Measurements from ENCODE around the gene MRNIP.
"Not testable (repeated sequence)": the region's sequence is repeated elsewhere in the genome, so short reads cannot be mapped to it uniquely, and the experiment has no call there.

The MRNIP gene

GRCh38 chr5:179837076-179838011 lies 21.3 kb downstream of the MRNIP start:
- no peak for DNase-seq

- peak; percentile 36 to 72 (median 54) for DNase-seq
Measured at GRCh38 chr5:179836225-179837019, 22.2 kb downstream of the MRNIP start.

GRCh38 chr5:179834871-179835270 lies 23.7 kb downstream of the MRNIP start:
- not testable (repeated sequence) for DNase-seq

- DNase-seq, result no peak
Measured at GRCh38 chr5:179834120-179834519, 24.5 kb downstream of the MRNIP start.

- no peak for DNase-seq
Measured at GRCh38 chr5:179833709-179834070, 24.9 kb downstream of the MRNIP start.

GRCh38 chr5:179833056-179833708 lies 25.4 kb downstream of the MRNIP start:
- DNase-seq, result no peak

- no peak for DNase-seq
Measured at GRCh38 chr5:179832039-179832745, 26.4 kb downstream of the MRNIP start.

- no peak for DNase-seq
Measured at GRCh38 chr5:179830818-179831468, 27.7 kb downstream of the MRNIP start.

- DNase-seq, result no peak
Measured at GRCh38 chr5:179829732-179830435, 28.7 kb downstream of the MRNIP start.

- DNase-seq, result no peak
Measured at GRCh38 chr5:179828756-179829421, 29.7 kb downstream of the MRNIP start.

- no peak for DNase-seq
Measured at GRCh38 chr5:179827680-179828079, 30.9 kb downstream of the MRNIP start.

GRCh38 chr5:179825655-179826182 lies 32.9 kb downstream of the MRNIP start:
- DNase-seq, result no peak

- DNase-seq, result no peak
Measured at GRCh38 chr5:179824745-179825112, 33.9 kb downstream of the MRNIP start.

- DNase-seq, result no peak
Measured at GRCh38 chr5:179823937-179824744, 34.5 kb downstream of the MRNIP start.

- DNase-seq, result no peak
Measured at GRCh38 chr5:179822444-179822990, 36.1 kb downstream of the MRNIP start.

- DNase-seq, result no peak
Measured at GRCh38 chr5:179822059-179822432, 36.6 kb downstream of the MRNIP start.

GRCh38 chr5:179821298-179822058 lies 37.1 kb downstream of the MRNIP start:
- peak; percentile 83 to 87 (median 85) for DNase-seq

- DNase-seq, result peak; percentile 59 to 81 (median 73)
Measured at GRCh38 chr5:179820483-179821297, 37.9 kb downstream of the MRNIP start, which contains the start of gene SQSTM1. Gene SQSTM1, plus strand, starts transcription at chr5:179820905. Its CDS starts 32 bp downstream, at chr5:179820937.

Measured in T-helper 1 cell (primary cell).